ENCODE data around the gene BAIAP2. TPM values are rescaled to one million over a fixed set of nuclear protein-coding genes. Genes with fewer than 3 reads are reported as not detected.

Gene BAIAP2
- total RNA-seq, 2 experiments from 2014 or later, result 7.4 to 7.5 TPM

- no peaks in the 10 kb centered on the region for H3K9me3 Mint-ChIP-seq
- no peak for DNase-seq
- no peaks in the 10 kb centered on the region for H3K4me1 Mint-ChIP-seq
- H3K4me3 Mint-ChIP-seq, result no peak overlapping the region
- POLR2A ChIA-PET, result no interaction called here
- H3K36me3 Mint-ChIP-seq, result no peaks in the 10 kb centered on the region
- H3K27me3 Mint-ChIP-seq, result peaks cover 18% of the 10 kb centered on the region
- H3K27ac Mint-ChIP-seq, result no peak overlapping the region
- ATAC-seq (ENCODE audit: low read depth), result no peak
Measured at GRCh38 chr17:81163703-81164370, 128.9 kb downstream of the BAIAP2 start.

DNA sequence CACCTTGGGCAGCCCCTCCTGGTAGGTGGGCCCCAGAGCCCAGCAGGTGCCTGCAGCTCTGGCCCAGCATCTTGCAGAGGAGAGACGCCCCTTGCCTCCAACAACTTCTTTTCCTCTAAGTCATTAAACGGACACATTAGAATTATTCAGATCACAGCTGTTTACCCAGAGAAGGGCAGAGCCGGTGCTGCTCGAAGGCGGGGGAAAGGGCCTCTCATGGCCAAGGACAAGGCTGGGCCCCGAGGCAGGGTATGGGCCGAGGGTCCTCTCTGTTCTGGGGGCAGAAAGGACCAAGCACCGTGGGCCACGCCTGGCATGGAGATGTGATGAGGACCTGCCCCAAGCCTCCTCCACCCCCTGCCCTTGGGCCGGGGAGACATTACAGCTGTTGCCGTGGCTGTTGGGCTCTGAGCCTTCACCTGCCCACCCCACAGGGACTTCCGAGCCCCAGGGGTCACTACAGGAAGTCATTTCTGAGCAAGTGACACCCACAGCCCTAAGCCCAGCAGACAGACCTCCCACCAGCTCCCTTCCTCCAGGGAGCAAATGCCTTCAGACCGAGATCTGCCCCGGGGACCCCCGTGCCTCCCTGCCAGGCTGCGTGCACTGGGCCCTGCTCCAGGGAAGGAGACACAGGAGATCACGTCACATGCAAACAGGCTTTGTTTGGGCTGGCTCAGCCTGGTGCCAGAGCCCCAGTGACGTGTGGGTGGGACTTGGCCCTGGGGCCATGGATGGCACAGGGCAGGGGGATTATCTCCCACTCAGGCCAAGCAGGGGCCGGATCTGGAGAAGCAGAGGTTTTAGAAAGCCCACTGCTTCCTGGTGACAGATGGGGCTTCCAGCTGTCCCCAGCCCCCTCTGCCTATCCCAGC, 129.7 kb downstream of the BAIAP2 start:
- no peaks in the 10 kb centered on the region for H3K9me3 Mint-ChIP-seq
- H3K27me3 Mint-ChIP-seq, result peaks cover 18% of the 10 kb centered on the region
- H3K27ac Mint-ChIP-seq, result no peak overlapping the region
- H3K4me1 Mint-ChIP-seq, result no peaks in the 10 kb centered on the region
- no peak for DNase-seq
- no peak for ATAC-seq (ENCODE audit: low read depth)
- H3K36me3 Mint-ChIP-seq, result no peaks in the 10 kb centered on the region
- no peak overlapping the region for H3K4me3 Mint-ChIP-seq
- POLR2A ChIA-PET, result no interaction called here

DNA sequence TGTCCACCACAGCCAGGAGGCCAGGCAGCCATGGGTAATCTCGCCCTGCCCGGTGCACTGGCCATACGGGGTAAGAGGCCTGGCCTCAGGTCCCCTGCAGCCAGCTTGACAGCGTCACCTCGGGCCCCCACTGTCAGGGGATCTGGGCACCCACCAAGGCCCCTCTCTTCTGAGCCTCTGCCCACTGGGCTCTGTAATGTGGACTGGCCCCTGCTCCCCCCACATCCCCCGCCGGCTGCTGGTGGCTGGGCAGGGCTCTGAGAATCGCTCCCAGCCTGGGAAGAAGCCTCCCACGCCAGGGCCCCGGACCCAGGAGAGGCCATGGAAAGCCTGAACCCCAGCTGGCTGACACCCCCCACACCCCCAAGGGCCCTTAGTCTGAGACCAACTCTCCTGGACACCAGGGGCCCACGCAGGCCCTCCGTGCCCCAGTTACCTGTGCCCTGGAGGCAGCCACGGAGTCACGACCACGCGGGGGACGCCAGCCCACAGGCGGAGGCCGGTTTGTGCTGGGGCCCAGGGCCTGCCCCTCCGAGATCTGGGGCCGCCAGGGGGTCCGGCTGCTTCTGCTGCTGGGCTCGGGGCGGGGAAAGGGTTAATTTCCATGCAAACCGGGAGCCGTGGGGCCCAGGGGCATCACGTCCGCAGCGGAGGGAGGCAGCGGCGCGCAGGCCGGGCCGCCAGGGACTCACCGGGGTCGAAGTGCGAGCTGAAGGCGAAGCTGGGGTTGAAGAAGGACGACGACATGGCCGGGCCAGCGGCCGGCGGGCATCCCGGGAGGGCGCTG, 130.5 kb downstream of the BAIAP2 start, which contains the start of gene PVALEF:
PVALEF (plus strand) TSS at position 262 of the 787 bp plus-strand sequence. CDS start 15,720 bp downstream, outside the sequence.
- no peak for ATAC-seq (ENCODE audit: low read depth)
- POLR2A ChIA-PET, result no interaction called here
- Mint-ChIP-seq H3K4me3 (no peak within 1 kb of the TSS), H3K27ac (no peak within 1 kb of the TSS), H3K36me3 (no peaks in the 10 kb centered on the region), H3K27me3 (peaks cover 18% of the 10 kb centered on the region), H3K9me3 (no peaks in the 10 kb centered on the region), H3K4me1 (no peaks in the 10 kb centered on the region)
- DNase-seq, result peak; percentile 33

DNA sequence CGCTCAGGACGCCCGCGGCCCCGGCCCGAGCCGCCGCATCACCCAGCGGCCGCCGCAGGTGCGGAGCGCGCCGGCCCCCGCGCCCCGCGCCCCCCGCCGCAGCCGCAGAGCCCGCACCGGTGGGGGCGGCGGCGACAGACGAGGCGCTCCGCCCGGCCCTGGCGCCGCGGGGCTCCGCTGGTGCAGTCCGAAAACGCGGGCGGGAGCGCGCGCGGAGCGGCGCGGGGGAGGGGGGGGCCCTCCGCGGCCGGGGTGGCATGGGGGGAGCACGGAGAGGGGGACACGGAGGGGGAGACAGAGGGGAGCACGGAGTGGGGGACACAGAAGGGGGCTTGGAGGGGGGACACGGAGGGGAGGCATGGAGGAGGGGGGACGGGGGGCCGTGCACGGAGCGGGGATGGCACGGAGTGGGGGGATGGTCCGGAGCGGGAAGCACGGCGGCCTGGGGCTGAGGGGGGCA, 131.1 kb downstream of the BAIAP2 start, which contains the start of gene AATK:
AATK (minus strand) TSS at position 189 of the 460 bp plus-strand sequence. CDS start 229 bp downstream, outside the sequence.
- DNase-seq (no peak), ATAC-seq (ENCODE audit: low read depth) (no peak)
- no peak within 1 kb of the TSS for H3K4me3 Mint-ChIP-seq
- POLR2A ChIA-PET, result no interaction called here
- H3K4me1 Mint-ChIP-seq, result no peaks in the 10 kb centered on the region
- no peak within 1 kb of the TSS for H3K27ac Mint-ChIP-seq
- peaks cover 18% of the 10 kb centered on the region for H3K27me3 Mint-ChIP-seq
- H3K9me3 Mint-ChIP-seq, result no peaks in the 10 kb centered on the region
- no peaks in the 10 kb centered on the region for H3K36me3 Mint-ChIP-seq

Small RNA genes within 50 kb of the gene (microRNA-seq; reads per million reads assigned to microRNA genes)
- not detected for gene MIR1250
- not detected for gene MIR3065
- not detected for gene MIR338
- not detected for gene MIR657

Other genes with a start within 250 kb of the BAIAP2 start
- gene CHMP6, start 43.3 kb upstream of the BAIAP2 start, total RNA-seq, result 10 to 100 TPM; 32.5 to 33.0 TPM
- gene PVALEF, start 130.4 kb downstream of the BAIAP2 start, total RNA-seq, result not detected
- gene AATK, start 131.1 kb downstream of the BAIAP2 start, total RNA-seq, result 1 to 10 TPM; 1.2 to 1.4 TPM
- gene CEP131, start 187.8 kb downstream of the BAIAP2 start, total RNA-seq, result 10 to 100 TPM; 18.4 to 20.7 TPM
- gene TEPSIN, start 203.9 kb downstream of the BAIAP2 start, total RNA-seq, result 10 to 100 TPM; 71.1 to 78.8 TPM
- gene NDUFAF8, start 204.2 kb downstream of the BAIAP2 start, total RNA-seq, result 10 to 100 TPM; 33.0 to 44.6 TPM